Measurements from ENCODE around the gene ISL1.

Gene ISL1

GRCh38 chr5:51386916-51387883 lies 4.0 kb downstream of the ISL1 start:
- DNase-seq (ENCODE audit: low read depth, low spot score) = no peak

- DNase-seq (ENCODE audit: low read depth, low spot score) = no peak
These were observed 4.6 kb downstream of the ISL1 start for GRCh38 chr5:51387884-51388275.

- no peak for DNase-seq (ENCODE audit: low read depth, low spot score)
These were observed 5.4 kb downstream of the ISL1 start for GRCh38 chr5:51388488-51389287.

DNA sequence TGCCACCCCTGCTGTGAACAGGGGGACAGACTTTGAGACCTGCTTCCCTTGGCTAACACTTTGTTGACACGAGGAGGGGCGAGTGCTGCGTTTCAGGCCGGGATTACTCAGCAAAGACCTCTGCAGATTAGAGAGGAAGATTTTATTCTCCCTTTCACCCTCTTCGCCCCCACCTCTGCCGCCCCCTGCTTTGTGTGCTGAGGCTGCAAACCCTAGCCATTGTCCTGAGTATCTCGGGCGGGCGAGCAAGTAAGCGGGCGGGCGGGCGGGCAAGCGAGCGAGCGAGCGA lies 6.0 kb downstream of the ISL1 start:
- DNase-seq (ENCODE audit: low read depth, low spot score) = no peak

- DNase-seq (ENCODE audit: low read depth, low spot score) = no peak
These were observed 6.6 kb downstream of the ISL1 start for GRCh38 chr5:51389577-51390463.

- no peak for DNase-seq (ENCODE audit: low read depth, low spot score)
These were observed 7.9 kb downstream of the ISL1 start for GRCh38 chr5:51391175-51391574.

DNA sequence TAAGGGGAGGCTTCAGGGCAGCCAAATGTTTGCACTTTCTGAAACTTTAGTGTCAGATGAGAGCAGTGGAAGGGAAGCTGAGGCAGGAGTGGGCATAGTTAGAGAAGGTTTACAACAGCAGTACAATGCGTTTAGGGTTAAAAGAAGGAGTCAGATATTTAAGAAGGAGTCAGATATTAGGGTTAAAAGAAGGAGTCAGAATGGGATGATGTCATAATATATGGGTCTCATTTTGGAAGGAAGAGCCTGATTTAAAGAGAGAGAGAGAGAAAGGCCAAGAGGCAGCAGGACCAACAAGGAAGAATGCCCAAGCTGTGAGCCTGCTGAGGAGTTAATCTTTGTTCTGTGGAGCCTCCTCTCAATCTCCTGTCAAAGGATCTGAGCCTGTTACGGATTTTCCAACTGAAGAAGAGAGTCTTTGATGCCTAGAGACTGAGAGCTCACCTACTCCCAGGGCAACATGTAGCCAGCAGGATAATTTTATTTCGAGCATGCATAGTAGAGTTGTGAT lies 9.5 kb downstream of the ISL1 start:
- no peak for DNase-seq (ENCODE audit: low read depth, low spot score)

DNA sequence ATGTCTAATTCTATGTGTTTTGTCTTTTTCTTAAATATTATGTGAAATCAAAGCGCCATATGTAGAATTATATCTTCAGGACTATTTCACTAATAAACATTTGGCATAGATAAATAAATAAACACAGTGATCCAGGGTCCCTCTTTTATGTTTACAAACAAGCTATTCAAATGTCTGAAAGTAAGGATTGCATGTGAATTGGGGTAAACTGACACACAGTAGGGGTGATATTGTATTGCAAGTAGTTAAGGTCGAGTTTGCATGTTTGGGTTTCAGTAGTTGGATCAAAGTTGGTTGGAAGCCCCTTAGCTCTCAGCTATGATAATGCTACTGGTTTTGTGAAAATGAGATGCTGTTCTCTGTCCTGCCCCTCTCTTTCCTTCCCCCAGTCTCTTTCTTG lies 11.4 kb downstream of the ISL1 start:
- DNase-seq (ENCODE audit: low read depth, low spot score) = no peak

GRCh38 chr5:51395245-51395644 lies 12.0 kb downstream of the ISL1 start:
- DNase-seq (ENCODE audit: low read depth, low spot score) = no peak

DNA sequence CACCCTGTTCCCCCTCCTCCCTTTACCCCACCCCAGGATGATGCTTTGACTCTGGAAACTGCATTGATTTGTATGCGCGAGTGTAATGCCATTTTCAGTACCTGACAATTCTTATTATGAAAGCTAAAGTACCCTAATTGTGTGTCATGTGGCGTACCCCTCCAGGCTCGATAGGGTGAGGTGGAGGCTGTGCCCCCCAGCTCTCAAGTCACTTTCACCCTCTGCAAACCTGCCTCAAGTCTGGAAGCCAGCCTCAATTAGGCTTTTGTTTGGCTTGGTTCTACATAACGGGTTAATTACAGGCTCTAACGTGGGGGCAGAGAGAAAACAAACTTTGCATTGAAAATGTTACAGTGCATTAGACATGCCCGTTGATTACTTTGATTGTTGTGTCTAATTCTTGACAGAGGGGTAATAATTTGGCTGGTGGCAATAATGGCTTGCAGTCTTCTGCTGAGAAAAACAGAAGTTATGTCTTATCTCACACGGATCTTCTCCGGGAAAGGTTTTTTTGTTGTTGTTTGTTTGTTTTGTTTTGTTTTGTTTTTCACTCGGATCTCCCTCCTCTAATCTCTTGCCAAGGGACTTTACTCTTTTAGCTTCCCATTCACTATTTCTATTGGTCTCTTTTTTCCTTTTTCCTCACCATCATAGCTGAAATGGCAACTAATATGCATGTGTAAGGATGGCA lies 12.6 kb downstream of the ISL1 start:
- DNase-seq (ENCODE audit: low read depth, low spot score) = no peak

- no peak for DNase-seq (ENCODE audit: low read depth, low spot score)
These were observed 13.5 kb downstream of the ISL1 start for GRCh38 chr5:51396797-51397196.

GRCh38 chr5:51397996-51398395 lies 14.7 kb downstream of the ISL1 start:
- DNase-seq (ENCODE audit: low read depth, low spot score) = no peak

DNA sequence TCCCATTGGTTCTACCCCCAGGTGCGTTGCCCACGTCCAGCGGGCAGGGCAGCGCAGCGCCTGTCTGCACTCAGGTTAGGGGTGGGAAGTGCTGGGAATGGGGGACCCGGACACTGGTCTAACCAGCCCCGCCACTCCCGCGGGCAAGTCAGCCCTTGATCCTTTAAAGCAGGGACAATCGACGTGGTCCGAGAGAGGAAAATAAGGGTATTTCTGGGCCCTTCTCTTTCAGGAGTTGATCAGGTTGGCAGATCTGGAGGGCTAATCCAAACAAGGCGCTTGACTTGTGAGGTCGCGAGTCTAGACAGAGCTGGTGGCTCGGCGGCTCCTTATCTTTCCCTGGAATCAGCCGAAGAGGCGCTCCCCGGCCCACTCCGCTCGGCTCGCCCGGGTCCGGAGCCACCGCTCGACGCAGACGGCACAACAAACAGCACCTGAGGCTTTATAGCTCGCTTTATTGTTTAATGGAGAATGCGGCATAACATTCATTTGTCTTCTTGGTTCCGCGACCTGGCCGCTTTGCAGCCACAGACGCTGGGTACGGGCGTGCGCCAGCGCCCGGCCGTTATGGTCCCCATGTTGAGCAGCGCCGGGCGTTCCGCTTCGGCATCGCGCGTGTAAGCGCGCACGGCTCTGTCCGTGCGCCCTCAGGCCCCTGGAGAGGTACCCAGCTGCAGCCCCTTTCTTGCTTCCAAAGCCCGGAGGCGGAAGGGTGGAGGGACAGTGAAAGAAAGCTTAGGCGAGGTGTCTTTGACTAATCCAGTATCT lies 15.8 kb downstream of the ISL1 start:
- no peak for DNase-seq (ENCODE audit: low read depth, low spot score)

GRCh38 chr5:51399643-51400006 lies 16.4 kb downstream of the ISL1 start:
- no peak for DNase-seq (ENCODE audit: low read depth, low spot score)

- no peak for DNase-seq (ENCODE audit: low read depth, low spot score)
These were observed 21.0 kb downstream of the ISL1 start for GRCh38 chr5:51404255-51404654.

DNA sequence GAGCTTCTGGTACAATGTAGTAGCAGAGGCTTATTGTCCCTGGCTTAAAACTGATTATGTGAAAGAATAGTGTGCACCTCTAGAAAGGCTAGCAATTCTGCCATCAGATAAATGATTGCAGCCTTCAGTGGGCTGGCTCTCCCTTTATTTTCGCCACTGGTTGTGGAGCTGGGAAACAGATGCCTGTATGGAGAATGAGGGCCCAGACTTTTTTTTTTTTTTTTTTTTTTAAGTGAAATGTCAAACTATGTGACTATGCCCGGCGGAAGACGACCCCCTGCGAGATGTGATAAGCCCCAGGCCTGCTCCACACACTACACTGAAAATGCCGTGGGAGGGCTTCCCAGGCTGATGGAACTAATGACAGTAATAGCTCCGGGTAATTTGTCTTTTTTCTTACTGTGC lies 28.7 kb downstream of the ISL1 start:
- no peak for DNase-seq (ENCODE audit: low read depth, low spot score)

GRCh38 chr5:51414516-51414915 lies 31.3 kb downstream of the ISL1 start:
- no peak for DNase-seq (ENCODE audit: low read depth, low spot score)

GRCh38 chr5:51416149-51416548 lies 32.9 kb downstream of the ISL1 start:
- DNase-seq (ENCODE audit: low read depth, low spot score) = no peak

DNA sequence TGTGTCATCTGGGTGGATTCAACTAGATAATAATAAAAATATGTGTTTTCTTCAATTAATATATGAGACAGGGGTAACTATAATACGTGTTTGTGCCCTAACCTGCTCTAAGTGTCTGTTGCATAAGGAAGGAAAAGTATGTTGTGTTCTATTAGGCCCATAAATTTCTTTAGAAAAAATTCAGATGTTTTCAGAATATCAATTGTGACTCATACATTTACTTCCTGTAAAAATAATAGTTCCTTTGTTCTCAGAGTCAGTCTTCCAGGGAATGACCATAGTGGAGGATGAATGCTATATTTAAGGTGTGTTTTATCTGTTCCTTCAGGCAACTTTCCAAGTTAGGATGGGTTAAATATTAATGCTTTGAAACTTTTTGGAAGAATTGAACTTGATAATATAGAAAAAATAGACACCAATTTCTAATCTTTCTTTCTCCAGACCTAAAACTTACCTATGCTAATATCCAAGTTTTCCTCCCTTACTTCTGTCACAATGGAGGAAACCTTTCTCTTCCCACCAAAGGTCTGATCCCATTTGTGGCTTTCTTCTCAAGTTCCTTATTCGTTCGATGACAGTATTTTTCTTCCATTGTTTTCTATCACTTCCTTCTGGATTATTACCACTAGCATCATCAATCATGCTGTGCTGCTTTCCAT lies 49.9 kb downstream of the ISL1 start:
- no peak for DNase-seq (ENCODE audit: low read depth, low spot score)

DNA sequence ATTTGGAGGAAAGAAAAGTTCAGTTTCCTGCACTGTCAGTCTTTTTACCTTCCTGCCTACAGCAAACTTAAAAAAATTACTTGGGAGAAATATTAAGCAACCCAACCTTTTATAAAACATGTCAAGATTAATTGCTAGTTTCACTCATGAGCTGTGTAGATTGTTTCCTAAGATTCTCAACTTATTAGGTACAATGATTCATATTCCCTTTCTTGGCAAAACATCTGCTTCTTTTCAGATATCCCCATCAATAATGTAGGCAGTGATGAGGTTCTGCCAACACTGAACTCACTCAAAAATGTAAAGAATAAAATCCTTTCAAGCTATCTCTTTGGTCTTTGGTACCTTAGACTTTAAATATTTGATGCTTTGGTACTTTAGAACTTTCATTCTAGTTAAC lies 56.0 kb downstream of the ISL1 start:
- DNase-seq (ENCODE audit: low read depth, low spot score) = no peak

Measured in iPS DF 19.7 (cell line).